GM21367 (cell line): Measurements from ENCODE around the gene ARHGEF12.

Source experiments
- ATAC-seq: cut with Tn5 transposase; IDR thresholded peaks from one replicate; pipeline ENCODE4 v1.9.1; 2021; ENCODE audit not compliant: unreplicated experiment

The ARHGEF12 gene

DNA sequence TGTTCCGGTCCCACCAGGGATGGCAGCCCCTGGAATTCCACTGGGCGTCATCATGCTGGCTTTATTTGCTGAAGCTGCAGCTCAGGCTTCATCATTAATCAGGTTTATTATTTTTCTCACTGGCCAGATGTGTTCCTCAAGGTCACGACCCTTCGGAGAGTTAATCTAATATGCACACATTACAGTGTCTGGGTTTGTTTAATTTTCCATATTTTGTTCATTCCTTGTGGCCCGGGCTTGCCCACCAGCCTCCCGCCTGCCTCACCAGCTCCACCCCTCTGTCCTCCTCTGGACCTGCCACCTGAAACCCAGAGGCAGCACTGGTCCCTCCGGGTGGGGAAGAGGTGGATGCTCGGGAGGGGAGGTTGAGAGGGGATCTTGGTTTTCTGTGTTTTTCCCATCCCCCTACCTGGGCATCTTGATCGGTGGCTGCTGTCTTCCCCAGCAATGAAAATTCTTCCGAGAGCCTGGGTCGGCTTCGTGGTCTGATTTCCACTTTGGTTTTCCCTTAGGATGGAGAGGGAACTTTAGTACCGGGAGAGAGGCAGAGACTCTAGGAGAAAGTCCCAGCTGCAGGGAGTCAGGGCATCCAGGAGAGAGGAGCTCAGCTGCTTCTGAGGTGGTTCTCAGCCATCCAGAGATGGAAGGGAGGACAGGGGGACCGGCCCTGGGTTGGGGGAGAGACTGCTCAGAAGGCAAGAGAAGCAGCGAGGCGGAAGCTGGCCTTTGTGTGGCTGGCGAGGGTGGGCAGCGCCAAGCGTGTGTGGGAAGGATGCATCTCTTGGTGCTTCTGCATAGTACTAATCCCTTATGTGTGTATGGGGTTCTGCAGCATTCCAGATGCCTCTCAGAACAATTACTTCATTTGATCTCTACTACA lies 177.5 kb downstream of the ARHGEF12 start:
- no peak for ATAC-seq

DNA sequence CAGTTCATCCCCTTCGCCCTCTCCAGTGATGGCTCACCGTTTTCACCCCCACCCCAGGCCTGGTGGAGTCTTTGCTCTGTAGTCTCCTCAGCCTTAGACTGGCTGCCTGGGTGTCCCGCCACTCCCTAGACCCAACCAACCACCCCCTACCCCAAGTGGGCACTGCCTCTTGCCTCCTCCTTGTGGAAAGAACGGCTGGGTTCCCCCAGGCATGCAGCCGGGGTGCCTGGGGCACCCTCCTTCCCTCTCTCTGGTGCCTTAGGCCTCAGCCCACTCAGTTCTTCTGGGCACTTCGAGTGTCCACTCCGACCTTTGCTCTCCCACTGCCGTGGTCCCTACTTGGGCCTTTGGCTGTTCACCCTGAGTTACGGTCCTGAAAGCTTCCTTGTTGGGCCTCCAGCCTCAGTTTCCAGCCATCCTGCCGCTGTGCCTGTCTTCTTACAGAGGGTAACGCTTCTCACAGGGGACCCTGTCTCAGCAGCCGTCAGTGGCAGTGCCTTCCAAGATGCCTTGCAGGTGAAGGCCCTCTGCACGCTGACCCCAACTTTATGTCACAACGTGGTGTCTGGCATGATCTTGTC lies 178.4 kb downstream of the ARHGEF12 start:
- no peak for ATAC-seq

DNA sequence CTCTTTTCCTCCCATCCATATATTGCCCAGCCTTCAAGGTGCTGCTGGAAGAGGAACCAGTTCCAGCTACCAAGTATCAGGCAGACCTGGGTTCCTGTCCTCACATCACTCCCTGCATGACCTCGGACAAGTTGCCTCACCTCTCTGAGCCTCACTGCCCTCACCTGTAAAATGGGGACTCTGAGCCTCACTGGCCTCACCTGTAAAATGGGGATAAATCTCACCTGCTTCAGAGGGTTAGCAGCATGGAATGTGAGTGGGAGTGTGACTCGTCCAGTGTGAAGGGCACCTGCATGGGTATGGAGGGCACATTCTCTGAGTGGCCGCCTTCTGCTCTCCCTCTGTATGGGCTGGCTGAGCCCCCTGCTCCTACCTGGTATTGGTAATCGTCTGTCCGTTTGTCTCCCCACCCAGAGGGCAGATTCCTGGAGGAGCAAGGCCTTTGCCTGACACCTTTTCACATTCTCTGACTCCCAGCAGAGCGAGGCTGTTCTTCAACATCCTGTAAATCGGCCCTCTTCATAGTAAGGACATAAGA lies 179.0 kb downstream of the ARHGEF12 start:
- ATAC-seq: no peak

DNA sequence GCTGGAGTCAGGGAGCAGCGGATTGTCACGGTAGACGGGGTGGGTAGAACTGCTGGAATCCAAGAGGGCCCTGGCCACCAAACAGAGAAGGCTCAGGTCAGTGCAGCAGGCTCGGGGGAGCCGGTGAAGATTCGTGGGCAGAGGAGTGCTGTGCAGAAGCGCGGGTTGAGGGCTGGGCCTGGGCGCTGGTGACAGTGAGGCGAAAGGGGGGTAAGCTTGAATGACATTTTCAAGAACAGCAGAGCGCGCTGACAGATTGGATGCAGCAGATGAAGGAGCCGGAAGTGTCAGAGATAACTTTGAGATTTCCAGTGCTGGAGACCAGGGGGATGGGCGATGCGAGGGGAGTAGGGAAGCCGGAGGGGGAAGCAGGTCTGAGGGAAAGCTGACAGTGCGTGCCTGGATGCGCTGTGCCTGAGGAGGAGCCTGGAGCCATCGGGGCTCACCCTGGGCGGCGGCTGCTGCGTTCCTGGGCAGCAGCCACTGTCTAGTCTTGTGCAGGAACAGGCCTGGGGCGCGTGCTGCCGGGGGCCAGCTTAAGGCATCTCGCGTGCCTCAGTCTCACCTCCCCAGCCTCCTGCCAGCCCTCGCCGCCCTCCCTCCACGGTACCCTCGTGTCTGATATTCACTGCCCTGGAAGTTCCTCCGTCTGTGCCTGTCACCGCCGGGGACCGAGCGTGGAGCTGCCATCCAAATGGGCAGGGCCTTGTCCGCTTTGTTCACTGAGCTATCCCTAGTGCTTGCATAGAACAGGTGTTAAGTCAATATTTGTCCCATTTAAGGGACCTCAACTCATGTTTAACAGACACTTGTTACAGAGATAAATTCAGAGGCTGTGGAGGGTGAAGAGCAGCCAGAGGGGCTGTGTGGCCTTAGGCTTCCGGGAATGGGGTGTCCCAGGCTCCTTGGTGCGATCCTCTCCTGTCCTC lies 180.5 kb downstream of the ARHGEF12 start:
- ATAC-seq: no peak

DNA sequence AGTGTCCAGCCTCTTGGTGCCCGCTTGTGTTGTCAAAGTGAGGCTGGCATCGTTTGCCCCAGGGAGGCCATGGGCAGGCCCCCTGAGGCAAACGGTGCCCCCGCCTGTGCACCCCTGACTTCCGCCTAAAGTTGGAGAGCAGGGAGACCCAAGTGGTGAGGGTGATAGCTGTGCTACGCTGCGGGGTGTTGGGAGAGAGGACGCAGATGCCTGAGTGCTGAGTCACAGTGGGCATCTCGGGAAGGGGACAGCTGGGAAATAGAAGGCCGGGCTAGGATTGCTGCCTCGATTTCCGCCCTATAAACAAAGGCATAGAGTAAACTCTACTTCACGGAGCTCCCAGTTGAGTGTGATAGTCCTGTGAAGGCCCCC lies 181.2 kb downstream of the ARHGEF12 start:
- ATAC-seq: no peak

DNA sequence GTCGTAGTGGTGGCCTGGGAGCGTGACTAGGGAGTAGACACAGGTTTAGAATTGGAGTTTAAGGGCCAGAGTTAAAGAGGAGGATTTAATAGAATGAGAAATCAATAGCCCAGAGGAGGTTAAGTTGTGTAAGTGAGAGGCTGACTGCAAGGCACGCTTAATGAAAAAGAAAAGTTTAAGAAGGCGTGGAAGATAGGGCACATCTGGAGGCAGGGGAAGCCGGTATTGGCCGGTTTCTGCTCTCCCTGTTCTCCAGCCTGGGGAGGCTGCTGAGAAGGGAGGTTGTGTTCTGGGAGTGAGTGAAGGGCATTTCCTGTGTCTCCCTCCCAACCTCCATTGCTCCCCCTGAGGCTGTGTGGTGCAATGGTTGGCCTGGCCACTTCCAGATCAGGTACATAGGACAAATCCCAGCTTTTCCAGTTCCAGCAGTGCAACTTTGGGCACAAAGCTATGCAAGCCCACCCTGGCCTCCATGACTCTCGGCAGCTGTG lies 181.6 kb downstream of the ARHGEF12 start:
- ATAC-seq: no peak

DNA sequence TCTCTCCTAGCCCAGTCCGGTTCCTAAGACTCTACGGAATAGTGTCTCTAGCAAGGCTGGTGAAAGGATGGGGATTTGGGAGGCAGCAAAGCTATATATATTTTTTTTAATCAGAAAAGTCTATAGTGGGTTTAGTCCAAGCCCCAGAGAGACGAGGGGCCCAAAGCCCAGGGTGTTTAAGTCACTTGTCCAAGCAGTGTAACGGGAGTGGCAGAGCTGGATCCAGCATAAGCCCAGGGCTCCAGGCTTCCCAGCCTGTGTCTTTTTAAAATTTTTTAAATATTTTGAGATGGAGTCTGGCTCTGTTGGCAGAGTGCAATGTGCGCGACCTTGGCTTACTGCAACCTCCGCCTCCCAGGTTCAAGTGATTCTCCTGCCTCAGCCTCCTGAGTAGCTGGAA lies 182.1 kb downstream of the ARHGEF12 start:
- ATAC-seq: no peak

DNA sequence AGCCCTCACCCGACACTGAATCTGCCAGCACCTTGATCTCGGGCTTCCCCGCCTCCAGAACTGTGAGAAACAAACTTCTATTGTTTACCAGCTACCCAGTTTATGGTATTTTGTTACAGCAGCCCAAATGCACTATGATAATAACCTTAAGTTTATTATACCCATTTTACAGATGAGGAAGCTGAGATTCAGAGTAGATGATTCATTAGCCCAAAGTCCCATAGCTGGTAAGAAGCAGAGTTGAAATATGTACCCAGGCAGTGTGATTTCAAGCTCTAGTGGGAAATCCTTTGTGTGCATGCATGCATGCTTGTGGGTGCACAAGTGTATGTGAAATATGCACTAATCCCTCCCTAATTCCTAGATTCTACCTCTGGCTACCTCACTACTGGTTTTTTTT lies 183.3 kb downstream of the ARHGEF12 start:
- ATAC-seq: no peak

DNA sequence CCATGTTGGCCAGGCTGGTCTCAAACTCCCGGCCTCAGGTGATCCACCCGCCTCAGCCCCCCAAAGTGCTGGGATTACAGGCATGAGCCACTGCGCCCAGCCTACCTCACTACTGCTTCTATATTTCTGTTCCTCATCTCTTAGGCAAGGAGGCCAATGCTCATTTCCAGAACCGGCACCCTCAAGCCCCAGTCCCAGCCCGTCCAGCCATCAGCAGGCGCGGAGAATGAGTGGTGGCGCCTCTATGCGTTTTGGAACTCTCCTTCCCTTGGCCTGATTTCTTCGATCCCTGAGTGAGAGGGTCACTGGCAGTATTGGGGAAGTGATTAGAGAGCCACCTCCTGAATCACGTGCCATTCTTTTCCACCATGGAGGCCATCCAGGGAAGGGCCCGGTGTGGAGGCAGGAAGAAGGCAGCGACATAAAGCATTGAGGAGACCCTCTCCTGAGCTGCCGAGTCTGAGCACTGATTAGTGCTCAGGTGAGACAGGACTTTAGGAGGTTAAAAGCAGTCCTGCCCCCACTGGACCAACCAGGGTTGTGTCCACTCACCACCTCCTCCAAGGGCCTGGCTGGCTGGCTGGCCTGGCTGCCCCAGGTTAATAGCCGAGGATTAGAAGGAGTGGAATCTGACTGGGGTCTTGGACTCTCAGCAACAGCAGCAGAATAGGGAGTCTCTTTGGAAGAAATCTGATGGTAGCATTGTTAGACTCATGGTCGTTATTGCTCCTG lies 184.0 kb downstream of the ARHGEF12 start:
- no peak for ATAC-seq

DNA sequence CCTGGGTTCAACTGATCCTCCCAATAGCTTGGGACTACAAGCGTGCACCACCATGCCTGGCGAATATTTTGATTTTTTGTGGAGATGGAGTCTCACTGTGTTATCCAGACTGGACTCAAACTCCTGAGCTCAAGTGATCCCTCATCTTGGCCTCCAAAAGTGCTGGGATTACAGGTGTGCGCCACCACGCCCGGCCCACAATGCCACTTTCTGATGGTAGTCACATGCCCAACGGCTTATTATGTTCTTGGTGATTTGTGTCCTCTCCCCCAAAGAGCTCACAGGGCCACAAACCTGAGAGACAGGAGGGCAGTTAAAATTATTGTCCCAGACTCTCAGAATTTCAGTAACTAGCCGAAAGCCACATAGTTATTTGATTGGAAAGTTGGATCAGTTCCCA lies 185.0 kb downstream of the ARHGEF12 start:
- ATAC-seq: no peak

DNA sequence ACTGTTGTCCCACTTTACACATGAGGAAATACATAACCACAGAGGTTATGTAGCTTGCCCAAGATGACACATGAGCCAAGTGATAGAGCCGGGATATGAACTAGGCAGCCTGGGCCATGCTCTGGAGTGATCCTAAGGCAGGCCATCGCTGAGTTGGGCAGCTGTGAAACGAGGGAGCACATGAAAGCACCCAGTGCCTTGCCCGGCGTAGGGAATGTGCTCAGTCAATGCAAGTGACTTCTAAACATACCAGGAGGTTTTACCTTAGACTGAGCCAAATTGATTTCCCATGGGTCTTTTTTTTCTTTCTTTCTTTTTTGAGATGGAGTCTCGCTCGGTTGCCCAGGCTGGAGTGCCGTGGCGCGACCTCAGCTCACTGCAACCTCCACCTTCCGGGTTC lies 185.8 kb downstream of the ARHGEF12 start:
- no peak for ATAC-seq

DNA sequence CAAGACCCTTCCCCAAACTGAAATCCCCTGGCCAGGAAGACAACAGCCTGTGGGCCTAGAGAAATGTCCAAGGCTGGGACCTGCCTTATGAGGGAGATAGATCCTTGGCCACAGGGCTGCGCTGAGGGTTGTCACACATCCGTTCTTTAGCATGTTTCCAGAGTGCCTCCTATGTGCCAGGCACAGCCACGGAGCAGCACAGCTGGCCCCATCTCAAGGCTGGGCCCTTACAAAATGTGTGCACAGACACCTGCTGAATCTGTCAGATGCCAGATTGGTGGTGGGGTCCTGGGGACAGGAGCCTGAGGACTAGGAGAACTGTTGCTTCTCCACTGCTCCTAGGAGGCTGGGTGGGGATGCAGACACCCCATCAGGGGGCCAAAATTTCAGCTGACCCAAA lies 186.5 kb downstream of the ARHGEF12 start:
- no peak for ATAC-seq

DNA sequence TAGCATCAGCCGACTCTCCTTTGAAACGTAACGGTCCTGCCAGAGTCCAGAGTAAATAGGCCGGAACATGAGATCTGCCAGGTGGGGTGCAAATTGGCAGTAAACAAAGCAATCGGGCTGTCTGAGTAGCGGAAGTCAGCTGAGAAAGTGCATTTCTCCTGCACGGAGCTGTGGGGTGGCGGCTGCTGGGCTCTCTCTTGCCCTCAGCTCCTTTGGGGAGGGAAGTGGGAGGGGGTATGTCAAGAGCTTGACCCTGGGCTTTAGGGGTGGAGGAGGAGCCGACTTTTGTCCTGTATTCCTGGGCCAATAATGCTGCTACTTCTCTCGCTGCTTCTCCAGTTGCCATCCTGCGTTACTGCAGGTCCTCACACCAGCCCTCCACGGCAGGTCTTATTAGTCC lies 187.0 kb downstream of the ARHGEF12 start:
- no peak for ATAC-seq

DNA sequence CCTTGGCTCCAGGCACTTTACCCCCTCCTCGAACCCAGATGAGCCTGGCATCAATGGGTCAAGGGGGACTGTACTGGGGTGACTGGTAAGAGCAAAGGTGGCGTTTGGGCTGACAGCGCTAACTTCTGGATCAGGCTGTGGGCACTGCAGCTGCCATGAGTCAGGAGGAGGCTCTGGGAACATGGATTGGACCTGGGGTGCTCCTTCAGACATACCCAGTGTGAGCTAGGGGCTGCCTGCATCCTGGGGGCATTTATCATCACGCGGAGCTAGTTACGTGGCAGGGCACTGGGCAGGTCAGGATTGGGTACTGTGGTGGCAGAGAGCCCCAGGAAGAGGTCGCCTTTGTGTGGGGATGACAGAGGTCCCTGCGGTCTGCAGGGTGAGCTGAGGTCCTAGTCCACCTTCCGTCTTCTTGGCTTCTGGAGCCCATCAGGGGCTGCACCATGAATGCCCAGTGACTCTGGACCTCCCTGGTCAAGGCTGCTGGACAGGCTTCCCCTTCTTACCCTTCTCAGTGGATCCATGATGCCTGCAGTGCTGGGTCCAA lies 188.4 kb downstream of the ARHGEF12 start:
- no peak for ATAC-seq

DNA sequence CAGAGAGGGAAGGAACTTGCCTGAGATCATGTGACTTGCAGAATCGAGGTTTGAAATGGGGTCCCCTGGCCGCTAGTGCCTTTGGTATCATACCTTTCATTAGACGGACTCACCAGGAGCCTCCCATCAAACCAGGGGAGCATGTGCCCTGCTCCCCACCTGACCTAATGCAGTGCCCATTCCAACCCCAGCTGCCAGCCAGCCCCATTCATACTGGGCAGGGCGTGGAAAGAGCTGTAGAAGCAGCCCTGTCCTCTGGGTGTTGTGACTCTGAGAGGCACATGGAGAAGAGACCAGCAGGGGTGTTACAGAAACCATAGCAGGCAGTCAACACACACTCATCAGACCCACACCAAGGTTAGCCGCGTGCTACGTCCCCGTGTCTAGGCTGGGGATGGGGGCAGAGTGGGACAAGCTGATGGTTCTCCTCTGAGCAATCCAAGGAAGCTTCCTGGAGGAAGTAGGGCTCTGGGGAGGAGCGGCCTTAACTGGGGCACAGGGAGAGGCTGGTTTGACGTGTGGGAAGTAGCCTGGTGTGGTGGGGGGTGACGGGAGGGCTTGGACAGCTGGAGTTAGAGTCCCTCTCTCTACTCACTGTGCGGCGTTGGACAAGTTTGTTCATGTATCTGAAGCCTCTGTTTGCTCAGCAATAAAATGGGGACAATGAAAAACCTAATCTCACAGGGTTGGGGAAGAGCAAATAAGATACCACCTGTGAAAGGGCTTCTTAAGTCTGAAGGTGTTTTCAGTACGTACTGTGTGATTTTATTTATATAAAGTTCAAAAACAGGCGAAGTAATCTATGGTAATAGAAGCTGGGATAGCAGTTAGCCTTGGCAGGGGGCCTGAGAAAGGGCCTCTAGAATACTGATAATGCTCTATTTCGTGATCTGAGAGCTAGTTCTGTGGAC lies 189.3 kb downstream of the ARHGEF12 start:
- no peak for ATAC-seq

DNA sequence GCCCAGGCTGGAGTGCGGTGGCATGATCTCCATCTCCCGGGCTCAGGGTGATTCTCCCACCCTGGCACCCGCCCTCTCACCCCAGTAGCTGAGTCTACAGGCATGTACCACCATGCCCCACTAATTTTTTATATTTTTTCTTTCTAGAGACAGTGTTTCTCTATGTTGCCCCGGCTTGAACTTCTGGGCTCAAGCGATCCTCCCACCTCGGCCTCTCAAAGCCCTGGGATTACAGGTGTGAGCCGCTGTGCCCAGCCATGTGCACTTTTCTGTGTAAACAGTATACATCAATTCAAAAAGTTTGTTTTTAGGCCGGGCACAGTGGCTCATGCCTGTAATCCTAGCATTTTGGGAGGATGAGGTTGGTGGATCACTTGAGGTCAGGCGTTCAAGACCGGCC lies 190.0 kb downstream of the ARHGEF12 start:
- ATAC-seq: no peak

DNA sequence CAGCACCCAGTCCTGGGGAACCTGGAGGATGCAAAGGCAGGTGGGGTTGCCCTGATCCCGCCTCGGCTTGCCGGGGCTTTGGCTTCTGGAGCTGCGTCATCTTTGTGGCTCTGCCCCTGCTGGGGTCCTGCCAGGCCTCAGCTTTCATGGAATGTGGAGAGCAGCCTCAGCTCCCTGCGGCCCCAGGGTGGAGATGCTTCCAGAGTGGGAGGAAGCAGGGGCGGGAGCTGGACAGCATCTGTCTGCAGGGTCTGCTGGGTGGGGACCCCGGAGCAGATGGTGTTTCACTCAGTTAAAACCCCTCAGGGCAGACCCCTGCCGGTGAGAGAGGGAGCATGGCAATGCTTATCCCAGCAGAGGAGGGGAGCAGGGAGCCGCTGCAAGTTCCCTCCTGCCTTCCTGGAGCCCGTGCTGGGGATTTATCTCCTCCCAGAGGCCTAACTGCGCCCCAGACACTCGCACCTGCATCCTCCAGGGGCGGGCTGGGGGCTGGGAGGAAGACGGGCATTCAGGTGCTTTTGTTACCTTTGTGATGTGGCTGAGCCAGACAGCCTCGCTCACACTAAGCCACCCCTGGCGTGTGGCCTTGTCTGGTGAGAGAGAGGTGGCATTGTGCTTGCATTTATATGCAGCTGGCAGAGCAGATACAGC lies 191.0 kb downstream of the ARHGEF12 start:
- ATAC-seq: no peak

DNA sequence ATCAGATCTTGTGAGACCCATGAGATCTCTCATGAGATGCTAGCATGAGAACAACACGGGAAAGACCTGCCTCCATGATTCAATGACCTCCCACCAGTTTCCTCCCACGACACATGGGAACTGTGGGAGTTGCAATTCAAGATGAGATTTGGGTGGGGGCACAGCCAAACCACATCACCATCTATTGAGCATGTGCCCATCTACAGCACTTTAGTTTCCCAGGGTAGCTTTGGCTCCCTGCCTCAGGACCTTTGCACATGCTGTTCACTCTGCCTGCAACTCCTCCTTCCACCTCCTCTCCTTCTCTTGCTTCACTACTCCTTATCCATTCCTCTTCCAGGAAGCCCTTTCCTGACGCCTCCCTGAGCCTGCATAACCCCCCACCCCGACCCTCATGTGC lies 192.5 kb downstream of the ARHGEF12 start:
- no peak for ATAC-seq

DNA sequence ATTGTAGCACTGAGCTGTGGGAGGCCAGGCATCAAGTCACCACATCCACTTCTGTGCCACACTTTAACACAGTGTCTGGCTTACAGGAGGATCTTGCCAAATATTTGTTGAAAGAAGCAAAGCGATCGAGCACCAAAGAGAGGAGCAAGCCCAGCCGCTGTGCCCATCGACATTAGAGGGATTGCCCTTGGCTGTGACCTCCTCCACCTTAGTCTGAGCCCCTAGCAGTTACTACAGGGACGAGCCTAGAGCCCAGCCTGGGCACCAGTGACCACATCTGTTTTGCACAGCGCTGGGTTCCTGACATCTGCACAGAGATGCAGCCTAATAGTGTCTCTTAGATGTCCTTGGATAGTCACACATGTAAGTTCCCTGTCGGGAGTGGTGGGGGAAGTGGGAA lies 193.0 kb downstream of the ARHGEF12 start:
- ATAC-seq: no peak
